Measurements from ENCODE around the gene RNF44. TPM values are rescaled to one million over a fixed set of nuclear protein-coding genes. Genes with fewer than 3 reads are reported as not detected.
"Not testable (repeated sequence)": the region's sequence is repeated elsewhere in the genome, so short reads cannot be mapped to it uniquely, and the experiment has no call there.

RNF44 gene
- total RNA-seq, 3 donors from 2014 or later (not counting 1 experiment from before 2014, with no cell fraction given) = 297 to 394 (median 359) TPM

DNA sequence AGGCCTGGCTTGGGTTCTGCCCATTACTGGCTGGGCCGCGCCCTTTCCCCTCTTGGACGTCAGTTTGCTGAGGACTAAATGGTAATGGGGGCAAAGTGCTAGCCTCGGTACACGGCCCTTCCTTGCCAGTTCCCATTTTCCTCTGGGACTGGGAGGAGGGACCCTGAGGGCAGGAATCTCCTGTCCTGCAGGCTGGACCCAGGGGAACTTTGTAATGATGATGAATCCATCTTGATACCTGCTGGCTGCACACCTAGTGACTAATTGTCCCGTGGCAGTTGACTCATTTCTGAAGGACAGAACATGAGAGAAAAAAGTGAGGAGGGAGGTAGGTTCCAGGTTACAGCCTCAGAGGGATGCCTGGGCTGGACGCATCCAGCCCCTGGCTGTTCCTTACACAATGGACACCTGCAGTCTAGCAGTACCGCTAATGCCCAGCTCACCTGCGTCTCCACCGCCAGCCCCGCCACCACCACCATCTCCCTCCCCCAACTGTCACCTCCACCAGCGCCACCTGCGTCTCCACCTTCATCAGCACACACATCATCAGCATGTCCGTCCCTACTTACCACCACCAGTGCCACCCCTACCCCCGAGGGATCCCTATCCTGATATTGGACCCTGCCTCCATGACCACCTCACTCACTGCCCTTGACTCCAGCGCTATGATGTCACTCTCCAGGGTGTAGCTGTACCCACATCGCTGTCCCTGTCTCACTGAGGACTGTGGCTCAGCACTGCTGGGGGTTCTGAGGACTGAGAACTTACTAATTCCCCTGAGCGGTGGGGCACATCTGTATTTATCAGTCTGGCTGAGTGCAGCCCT lies 16.3 kb upstream of the RNF44 start:
- Histone ChIP-seq H3K27ac (ENCODE audit: low read length) (no peak overlapping the region), H3K4me3 (ENCODE audit: low read length) (no peak overlapping the region), H3K9me3 (ENCODE audit: control insufficient read depth, insufficient read depth, low read length) (no peaks in the 10 kb centered on the region), H3K36me3 (ENCODE audit: control insufficient read depth, insufficient read depth, low read length) (no peaks in the 10 kb centered on the region), H3K27me3 (ENCODE audit: control insufficient read depth, insufficient read depth, low read length) (no peaks in the 10 kb centered on the region), H3K4me1 (ENCODE audit: control insufficient read depth, insufficient read depth, low read length) (peaks cover 18% of the 10 kb centered on the region)
- no peaks in the 10 kb centered on the region for H3K36me3 Mint-ChIP-seq
- TF ChIP-seq, protein P1, sequence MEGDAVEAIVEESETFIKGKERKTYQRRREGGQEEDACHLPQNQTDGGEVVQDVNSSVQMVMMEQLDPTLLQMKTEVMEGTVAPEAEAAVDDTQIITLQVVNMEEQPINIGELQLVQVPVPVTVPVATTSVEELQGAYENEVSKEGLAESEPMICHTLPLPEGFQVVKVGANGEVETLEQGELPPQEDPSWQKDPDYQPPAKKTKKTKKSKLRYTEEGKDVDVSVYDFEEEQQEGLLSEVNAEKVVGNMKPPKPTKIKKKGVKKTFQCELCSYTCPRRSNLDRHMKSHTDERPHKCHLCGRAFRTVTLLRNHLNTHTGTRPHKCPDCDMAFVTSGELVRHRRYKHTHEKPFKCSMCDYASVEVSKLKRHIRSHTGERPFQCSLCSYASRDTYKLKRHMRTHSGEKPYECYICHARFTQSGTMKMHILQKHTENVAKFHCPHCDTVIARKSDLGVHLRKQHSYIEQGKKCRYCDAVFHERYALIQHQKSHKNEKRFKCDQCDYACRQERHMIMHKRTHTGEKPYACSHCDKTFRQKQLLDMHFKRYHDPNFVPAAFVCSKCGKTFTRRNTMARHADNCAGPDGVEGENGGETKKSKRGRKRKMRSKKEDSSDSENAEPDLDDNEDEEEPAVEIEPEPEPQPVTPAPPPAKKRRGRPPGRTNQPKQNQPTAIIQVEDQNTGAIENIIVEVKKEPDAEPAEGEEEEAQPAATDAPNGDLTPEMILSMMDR (IDR thresholded peaks at IDR 0.05) = no peak
- DNase-seq (no peak), ATAC-seq (no peak)
- H3K27ac Mint-ChIP-seq = no peak overlapping the region
- no peak overlapping the region for H3K4me3 Mint-ChIP-seq
- H3K9me3 Mint-ChIP-seq = no peaks in the 10 kb centered on the region
- intact Hi-C loops (cut with micrococcal nuclease) = no loop called here
- peaks cover 10 to 19% of the 10 kb centered on the region in 2 donors for H3K4me1 Mint-ChIP-seq
- 77% methylated on average over 18 of the region's 18 CpGs for WGBS (ENCODE audit: insufficient coverage)
- H3K27me3 Mint-ChIP-seq (ENCODE audit: low read depth in 2 of 2) = peaks cover 0 to 8% of the 10 kb centered on the region in 2 donors

DNA sequence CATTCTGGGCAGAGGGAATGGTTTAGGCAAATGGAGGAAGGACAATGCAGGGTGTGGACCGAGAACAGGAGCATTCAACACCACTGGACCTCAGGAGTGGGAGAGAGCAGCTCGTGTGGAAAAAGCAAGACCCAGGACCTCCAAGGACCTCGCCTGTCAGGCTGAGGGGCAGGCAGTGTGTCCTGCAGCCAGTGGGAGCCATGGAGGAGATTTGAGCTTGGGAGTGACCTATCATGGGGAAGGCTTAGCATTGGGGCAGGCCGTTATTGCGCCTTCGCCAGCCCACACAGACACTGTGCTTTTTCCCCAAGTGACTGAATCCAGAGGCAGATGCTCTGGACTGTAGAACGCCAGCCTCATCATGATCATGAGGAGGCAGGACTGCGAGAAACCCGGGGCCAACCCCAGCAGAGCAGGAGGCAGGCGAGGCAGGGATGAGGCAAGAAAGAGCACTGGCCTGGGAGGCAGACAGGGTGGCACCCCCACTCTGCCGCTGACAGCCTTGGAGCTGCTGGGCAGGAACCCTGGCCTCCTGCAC lies 15.2 kb upstream of the RNF44 start:
- ATAC-seq = no peak
- Histone ChIP-seq H3K36me3 (ENCODE audit: control insufficient read depth, insufficient read depth, low read length) (no peaks in the 10 kb centered on the region), H3K4me1 (ENCODE audit: control insufficient read depth, insufficient read depth, low read length) (peaks cover 18% of the 10 kb centered on the region), H3K27me3 (ENCODE audit: control insufficient read depth, insufficient read depth, low read length) (no peaks in the 10 kb centered on the region), H3K27ac (ENCODE audit: low read length) (no peak overlapping the region), H3K4me3 (ENCODE audit: low read length) (no peak overlapping the region), H3K9me3 (ENCODE audit: control insufficient read depth, insufficient read depth, low read length) (no peaks in the 10 kb centered on the region)
- no peak for DNase-seq
- H3K27me3 Mint-ChIP-seq (ENCODE audit: low read depth in 2 of 2) = peaks cover 0 to 8% of the 10 kb centered on the region in 2 donors
- TF ChIP-seq, protein P1 (IDR thresholded peaks at IDR 0.05) = no peak
- peaks cover 10 to 19% of the 10 kb centered on the region in 2 donors for H3K4me1 Mint-ChIP-seq
- no peak overlapping the region for H3K27ac Mint-ChIP-seq
- no peak overlapping the region for H3K4me3 Mint-ChIP-seq
- H3K36me3 Mint-ChIP-seq = no peaks in the 10 kb centered on the region
- WGBS (ENCODE audit: insufficient coverage) = 92% methylated on average over 11 of the region's 11 CpGs
- H3K9me3 Mint-ChIP-seq = no peaks in the 10 kb centered on the region
- intact Hi-C loops (cut with micrococcal nuclease) = no loop called here

DNA sequence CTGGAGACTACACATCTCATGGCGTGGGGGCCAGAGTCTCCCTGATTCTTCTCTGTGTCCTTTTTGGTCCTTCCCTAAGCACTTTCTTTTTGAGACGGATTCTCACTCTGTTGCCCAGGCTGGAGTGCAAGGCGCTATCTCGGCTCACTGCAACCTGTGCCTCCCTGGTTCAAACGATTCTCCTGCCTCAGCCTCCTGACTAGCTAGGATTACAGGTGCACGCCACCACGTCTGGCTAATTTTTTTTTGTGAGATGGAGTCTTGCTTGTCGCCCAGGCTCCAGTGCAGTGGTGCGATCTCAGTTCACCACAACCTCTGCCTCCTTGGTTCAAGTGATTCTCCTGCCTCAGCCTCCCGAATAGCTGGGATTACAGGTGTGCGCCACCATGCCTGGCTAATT lies 13.7 kb upstream of the RNF44 start:
- peaks cover 10 to 17% of the 10 kb centered on the region in 2 donors for H3K4me1 Mint-ChIP-seq
- peak overlapping the region; percentile 7 for H3K4me3 Mint-ChIP-seq
- H3K27me3 Mint-ChIP-seq (ENCODE audit: low read depth in 2 of 2); H3K27me3 ChIP-seq (ENCODE audit: control insufficient read depth, insufficient read depth, low read length); intact Hi-C loops (cut with micrococcal nuclease); ATAC-seq; H3K4me3 ChIP-seq (ENCODE audit: low read length); H3K36me3 ChIP-seq (ENCODE audit: control insufficient read depth, insufficient read depth, low read length); H3K9me3 ChIP-seq (ENCODE audit: control insufficient read depth, insufficient read depth, low read length); DNase-seq; H3K9me3 Mint-ChIP-seq; H3K27ac ChIP-seq (ENCODE audit: low read length); H3K36me3 Mint-ChIP-seq: not testable (repeated sequence)
- WGBS (ENCODE audit: insufficient coverage) = 81% methylated on average over 11 of the region's 11 CpGs
- H3K27ac Mint-ChIP-seq = peak overlapping the region in 1 of 2 donors; percentile 36
- H3K4me1 ChIP-seq (ENCODE audit: control insufficient read depth, insufficient read depth, low read length) = peaks cover 18% of the 10 kb centered on the region

DNA sequence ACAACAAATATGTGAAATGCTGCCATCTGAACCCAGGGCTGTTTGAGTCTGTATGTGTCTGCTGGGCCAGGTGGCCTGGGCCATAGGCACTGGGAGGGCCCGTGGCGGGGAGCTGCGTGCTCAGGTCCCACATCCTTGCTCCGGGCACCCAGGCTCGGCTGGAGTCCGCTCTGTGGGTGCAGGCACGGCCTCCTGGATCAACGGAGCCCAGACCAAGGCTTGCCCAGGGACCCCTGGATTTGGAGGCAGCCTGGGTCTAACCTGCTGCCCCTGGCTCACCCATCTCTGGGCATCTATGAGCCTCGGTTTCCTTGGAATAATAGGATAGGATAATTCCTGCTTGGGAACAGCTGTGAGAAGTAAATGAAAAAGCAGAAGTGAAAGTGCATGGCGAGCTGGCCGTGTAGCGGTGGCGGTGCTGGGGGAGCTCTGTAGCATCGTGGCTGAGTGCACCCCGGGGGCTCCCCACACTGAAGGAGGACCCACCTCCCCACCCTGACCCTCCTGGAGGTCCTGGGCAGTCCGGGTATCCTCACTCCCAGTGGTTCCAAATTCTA lies 13.2 kb upstream of the RNF44 start:
- Mint-ChIP-seq H3K9me3 (no peaks in the 10 kb centered on the region), H3K27ac (peak overlapping the region in 1 of 2 donors; percentile 36), H3K4me3 (peak overlapping the region; percentile 42), H3K27me3 (ENCODE audit: low read depth in 2 of 2) (peaks cover 0 to 5% of the 10 kb centered on the region in 2 donors), H3K4me1 (peaks cover 10 to 14% of the 10 kb centered on the region in 2 donors), H3K36me3 (no peaks in the 10 kb centered on the region)
- Histone ChIP-seq H3K27ac (ENCODE audit: low read length) (no peak overlapping the region), H3K9me3 (ENCODE audit: control insufficient read depth, insufficient read depth, low read length) (no peaks in the 10 kb centered on the region), H3K4me1 (ENCODE audit: control insufficient read depth, insufficient read depth, low read length) (peaks cover 18% of the 10 kb centered on the region), H3K36me3 (ENCODE audit: control insufficient read depth, insufficient read depth, low read length) (no peaks in the 10 kb centered on the region), H3K4me3 (ENCODE audit: low read length) (no peak overlapping the region), H3K27me3 (ENCODE audit: control insufficient read depth, insufficient read depth, low read length) (no peaks in the 10 kb centered on the region)
- intact Hi-C loops (cut with micrococcal nuclease) = no loop called here
- ATAC-seq (peak in 1 of 3 donors; percentile 34), DNase-seq (no peak)
- TF ChIP-seq, protein P1 (IDR thresholded peaks at IDR 0.05) = no peak
- 37% methylated on average over 16 of the region's 16 CpGs for WGBS (ENCODE audit: insufficient coverage)

Data from natural killer cell (primary cell).